Epithelial cell of esophagus (primary cell): ENCODE measurements around the gene MTRR.
"Not testable (repeated sequence)": the region's sequence is repeated elsewhere in the genome, so short reads cannot be mapped to it uniquely, and the experiment has no call there.

Source experiments
- DNase-seq: peaks from one replicate; pipeline ENCODE4 v3.0.0; 2010; ENCODE audit warnings: low read depth
- H3K4me3 ChIP-seq: 2 replicates; pipeline ENCODE4 v1.5.1; 2011; ENCODE audit warnings: mild to moderate bottlenecking, low read length, control low read depth
- TF ChIP-seq, protein P1 (sequence below): IDR thresholded peaks from 2 replicates; pipeline ENCODE4 v1.5.1; 2011; ENCODE audit warnings: low read depth, mild to moderate bottlenecking, low read length, control low read depth, inconsistent platforms; ENCODE audit not compliant: insufficient read depth; ENCODE audit errors: missing control alignments

The MTRR gene

DNA sequence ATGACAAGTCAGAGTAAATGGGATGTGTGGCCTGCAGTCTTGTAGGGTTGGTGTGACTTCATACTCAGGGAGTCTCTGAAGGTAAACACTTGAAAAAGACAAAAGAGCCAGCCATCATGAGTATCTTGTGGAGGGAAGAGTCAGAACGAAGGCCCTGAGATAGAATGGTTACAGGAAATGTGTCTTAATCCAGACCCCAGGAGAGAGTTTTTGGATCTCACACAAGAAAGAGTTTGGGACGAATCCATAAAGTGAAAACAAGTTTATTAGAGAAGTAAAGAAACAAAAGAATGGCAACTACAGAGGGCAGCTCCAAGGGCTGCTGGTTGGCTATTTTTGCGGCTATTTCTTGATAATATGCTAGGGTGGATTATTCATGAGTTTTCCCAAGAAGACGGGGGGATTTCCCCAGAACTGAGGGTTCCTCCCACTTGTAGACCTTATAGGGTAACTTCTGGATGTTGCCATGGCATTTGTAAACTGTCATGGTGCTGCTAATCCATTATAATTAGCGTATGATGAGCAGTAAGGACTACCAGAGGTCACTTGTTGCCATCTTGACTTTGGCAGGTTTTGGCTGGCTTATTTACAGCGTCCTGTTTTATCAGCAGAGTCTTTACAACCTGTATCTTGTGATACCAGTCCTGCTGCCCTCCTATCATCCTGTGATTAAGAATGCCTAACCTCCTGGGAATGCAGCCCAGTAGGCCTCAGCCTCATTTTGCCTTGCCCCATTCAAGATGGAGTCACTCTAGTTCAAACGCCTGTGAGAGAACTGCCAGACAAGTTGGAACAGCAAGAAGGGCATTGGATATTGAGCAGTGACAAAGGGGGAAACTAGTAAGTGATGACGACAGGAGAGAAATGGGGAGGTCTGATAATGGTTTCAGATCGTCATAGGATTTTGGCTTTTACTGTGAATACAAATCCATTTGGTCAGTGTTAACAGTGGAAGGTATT is 34.0 kb downstream of the MTRR start:
- H3K4me3 ChIP-seq: no peak overlapping the region
- TF ChIP-seq, protein P1, sequence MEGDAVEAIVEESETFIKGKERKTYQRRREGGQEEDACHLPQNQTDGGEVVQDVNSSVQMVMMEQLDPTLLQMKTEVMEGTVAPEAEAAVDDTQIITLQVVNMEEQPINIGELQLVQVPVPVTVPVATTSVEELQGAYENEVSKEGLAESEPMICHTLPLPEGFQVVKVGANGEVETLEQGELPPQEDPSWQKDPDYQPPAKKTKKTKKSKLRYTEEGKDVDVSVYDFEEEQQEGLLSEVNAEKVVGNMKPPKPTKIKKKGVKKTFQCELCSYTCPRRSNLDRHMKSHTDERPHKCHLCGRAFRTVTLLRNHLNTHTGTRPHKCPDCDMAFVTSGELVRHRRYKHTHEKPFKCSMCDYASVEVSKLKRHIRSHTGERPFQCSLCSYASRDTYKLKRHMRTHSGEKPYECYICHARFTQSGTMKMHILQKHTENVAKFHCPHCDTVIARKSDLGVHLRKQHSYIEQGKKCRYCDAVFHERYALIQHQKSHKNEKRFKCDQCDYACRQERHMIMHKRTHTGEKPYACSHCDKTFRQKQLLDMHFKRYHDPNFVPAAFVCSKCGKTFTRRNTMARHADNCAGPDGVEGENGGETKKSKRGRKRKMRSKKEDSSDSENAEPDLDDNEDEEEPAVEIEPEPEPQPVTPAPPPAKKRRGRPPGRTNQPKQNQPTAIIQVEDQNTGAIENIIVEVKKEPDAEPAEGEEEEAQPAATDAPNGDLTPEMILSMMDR: no peak
- no peak for DNase-seq

DNA sequence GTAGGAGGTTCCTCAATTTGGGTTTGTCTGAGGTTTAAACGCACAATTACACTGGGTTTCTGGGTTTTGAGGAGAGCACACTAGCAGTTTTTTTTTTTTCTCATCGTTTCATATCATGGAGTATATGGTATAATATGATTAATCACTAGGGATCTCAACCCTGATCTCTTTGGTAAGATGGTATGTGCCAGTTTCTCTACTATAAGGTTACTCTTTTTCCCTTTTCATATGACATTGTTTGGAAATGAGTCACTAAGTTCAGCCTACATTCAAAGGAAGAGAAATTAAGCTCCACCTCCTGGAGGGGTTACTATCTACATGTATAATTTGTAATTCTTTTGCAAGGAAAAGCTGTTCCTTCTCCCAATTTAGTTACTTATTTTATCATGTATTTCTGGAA is 35.2 kb downstream of the MTRR start:
- TF ChIP-seq, protein P1: no peak
- peak; percentile 71 for DNase-seq
- H3K4me3 ChIP-seq: no peak overlapping the region

DNA sequence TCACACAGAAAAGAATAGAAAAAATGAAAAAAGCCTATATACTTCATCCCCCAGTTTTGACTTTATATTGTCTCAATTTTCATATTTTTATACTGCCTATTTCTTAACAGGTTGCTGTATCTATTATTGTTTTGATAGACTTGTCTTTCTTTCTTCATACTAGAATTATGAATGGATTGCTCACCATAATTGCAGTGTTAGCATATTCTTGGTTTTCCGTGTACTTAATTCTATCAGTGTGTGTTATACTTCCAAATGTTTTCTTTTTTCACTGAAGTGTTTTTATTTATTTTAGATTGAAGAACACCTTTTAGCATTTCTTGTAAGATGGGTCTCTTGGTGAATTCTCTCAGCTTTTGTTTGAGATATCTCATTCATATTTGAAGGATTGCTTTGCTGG is 38.7 kb downstream of the MTRR start:
- no peak overlapping the region for H3K4me3 ChIP-seq
- DNase-seq: no peak
- TF ChIP-seq, protein P1: no peak

DNA sequence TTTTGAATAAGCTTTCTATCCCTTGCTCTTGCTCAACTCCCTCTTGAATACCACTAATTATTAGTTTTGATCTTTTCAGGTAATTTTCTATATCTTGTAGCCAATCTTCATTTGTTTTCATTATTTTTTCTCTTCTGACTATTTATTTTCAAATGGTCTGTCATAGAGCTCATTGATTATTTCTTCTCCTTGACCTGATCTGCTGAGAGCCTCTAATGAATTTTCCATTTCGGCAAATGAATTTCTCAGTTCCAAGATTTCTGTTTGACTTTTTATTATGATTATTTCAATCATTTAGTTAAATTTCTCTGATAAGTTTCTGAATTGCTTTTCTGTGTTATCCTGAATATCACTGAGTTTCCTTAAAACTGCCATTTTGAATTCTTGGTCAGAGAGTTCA is 39.4 kb downstream of the MTRR start:
- TF ChIP-seq, protein P1: no peak
- no peak for DNase-seq
- no peak overlapping the region for H3K4me3 ChIP-seq

DNA sequence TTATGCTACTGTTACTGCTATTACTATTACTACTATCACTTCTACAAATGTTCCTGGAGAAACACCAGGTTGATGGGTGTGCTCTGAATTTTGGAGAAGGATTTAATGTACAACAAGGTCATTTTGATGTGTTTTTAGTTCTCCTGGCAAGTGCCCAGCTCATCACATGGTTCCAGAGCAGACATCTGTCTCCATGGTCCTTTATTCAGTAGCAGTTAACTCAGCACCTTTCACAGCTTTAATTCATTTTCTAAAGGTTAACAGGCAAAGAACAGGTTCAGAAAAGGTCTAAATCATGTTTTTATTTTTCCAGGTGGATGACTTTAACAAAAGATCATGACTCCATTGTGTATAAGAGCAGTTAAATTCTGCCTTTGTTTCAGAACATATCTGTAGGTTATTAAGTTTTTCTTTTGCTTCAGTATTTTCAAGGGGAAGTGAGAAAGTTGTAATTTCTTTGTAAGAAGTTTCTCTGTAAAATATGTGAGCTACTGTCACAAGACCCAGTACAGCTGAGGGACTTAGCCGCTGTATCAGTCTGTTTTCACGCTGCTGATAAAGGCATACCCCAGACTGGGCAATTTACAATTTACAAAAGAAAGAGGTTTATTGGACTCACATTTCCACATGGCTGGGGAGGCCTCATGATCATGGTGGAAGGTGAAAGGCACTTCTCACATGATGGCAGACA is 41.9 kb downstream of the MTRR start:
- DNase-seq: no peak
- no peak overlapping the region for H3K4me3 ChIP-seq
- TF ChIP-seq, protein P1: no peak

DNA sequence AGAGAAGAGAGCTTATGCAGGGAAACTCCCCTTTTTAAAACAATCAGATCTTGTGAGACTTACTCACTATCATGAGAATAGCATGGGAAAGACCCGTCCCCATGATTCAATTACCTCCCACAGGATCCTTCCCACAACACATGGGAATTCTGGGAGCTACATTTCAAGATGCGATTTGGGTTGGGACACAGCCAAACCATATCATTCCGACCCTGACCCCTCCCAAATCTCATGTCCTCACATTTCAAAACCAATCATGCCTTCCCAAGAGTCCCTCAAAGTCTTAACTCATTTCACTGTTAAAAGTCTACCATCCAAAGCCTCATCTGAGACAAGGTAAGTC is 42.5 kb downstream of the MTRR start:
- H3K4me3 ChIP-seq, DNase-seq: not testable (repeated sequence)

DNA sequence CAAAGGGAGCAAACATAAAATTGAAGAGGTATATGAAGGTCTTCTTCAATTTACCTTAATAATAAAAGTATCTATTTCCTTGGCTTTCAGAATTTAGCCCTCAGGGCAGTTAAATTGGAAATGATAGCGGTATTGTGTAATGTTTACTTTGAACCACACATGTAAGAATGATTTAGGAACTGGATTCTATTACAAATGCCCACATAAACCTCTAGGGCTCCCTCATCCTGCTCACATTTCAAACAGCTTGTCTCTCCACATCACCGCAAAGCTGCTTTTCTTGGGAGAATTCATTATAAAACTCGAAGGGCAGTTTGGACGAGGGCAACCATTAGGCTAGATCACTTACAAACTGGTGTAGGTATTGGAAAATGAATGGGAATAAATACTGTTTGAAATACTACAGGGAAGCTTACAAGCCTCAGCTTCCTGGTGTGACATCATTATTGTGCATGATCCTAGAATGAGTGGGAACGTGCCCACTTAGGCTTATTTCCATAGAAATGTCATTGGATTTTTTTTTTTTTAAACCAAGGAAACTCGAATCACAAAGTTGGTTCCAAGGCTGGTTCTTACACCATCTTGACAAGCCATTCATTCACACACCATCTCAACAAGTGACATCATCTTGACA is 47.3 kb downstream of the MTRR start:
- no peak overlapping the region for H3K4me3 ChIP-seq
- peak; percentile 33 for DNase-seq
- TF ChIP-seq, protein P1: no peak
